A172 (cell line): ENCODE results near the gene ENO2. TPM values are rescaled to one million over a fixed set of nuclear protein-coding genes. Genes with fewer than 3 reads are reported as not detected.

Experiments
- DNase-seq: peaks from one replicate; pipeline ENCODE4 v3.0.0-alpha.2; 2015; ENCODE audit warnings: low spot score
- total RNA-seq: library from RNA; depleted of rRNA; stranded (reverse); fragments of >200 nt; shearing (Covaris generic); gene quantifications from 2 replicates; pipeline ENCODE4 v1.2.3, GENCODE V29; 2014; rRNA removed

The ENO2 gene
- total RNA-seq, 1 experiment from 2014 or later: 24.7 TPM

- no peak for DNase-seq
Measured at GRCh38 chr12:6960593-6961277, 46.4 kb downstream of the ENO2 start.

GRCh38 chr12:6961278-6961694 lies 46.9 kb downstream of the ENO2 start:
- no peak for DNase-seq

GRCh38 chr12:6961695-6962284 lies 47.4 kb downstream of the ENO2 start:
- peak; percentile 49 for DNase-seq

GRCh38 chr12:6962285-6963015 lies 48.1 kb downstream of the ENO2 start:
- DNase-seq: no peak

GRCh38 chr12:6963016-6963731 lies 48.8 kb downstream of the ENO2 start:
- DNase-seq: no peak

- DNase-seq: no peak
Measured at GRCh38 chr12:6963791-6964413, 49.5 kb downstream of the ENO2 start.

GRCh38 chr12:6964605-6965025 lies 50.2 kb downstream of the ENO2 start:
- DNase-seq: no peak

GRCh38 chr12:6965026-6965661 lies 50.8 kb downstream of the ENO2 start:
- peak; percentile 30 for DNase-seq

- no peak for DNase-seq
Measured at GRCh38 chr12:6965714-6966113, 51.3 kb downstream of the ENO2 start.

- DNase-seq: no peak
Measured at GRCh38 chr12:6966351-6966750, 52.0 kb downstream of the ENO2 start.

- no peak for DNase-seq
Measured at GRCh38 chr12:6967651-6968100, 53.3 kb downstream of the ENO2 start.

GRCh38 chr12:6968426-6968825 lies 54.0 kb downstream of the ENO2 start:
- DNase-seq: no peak

GRCh38 chr12:6970096-6970527 lies 55.7 kb downstream of the ENO2 start:
- no peak for DNase-seq

Other genes starting within 250 kb of the ENO2 start
- gene ZNF384, start 225.2 kb upstream of the ENO2 start, total RNA-seq: 6.4 and 9.2 TPM in 2 replicates
- 0.24 and 2.3 TPM in 2 replicates for gene PIANP, start 213.8 kb upstream of the ENO2 start, total RNA-seq
- 40.7 and 45.7 TPM in 2 replicates for gene COPS7A, start 190.5 kb upstream of the ENO2 start, total RNA-seq
- gene MLF2, start 161.4 kb upstream of the ENO2 start, total RNA-seq: 168 and 187 TPM in 2 replicates
- 86.8 and 166 TPM in 2 replicates for gene PTMS, start 148.2 kb upstream of the ENO2 start, total RNA-seq
- not detected in 2 replicates for gene LAG3, start 142.1 kb upstream of the ENO2 start, total RNA-seq
- not detected in 2 replicates for gene CD4, start 125.1 kb upstream of the ENO2 start, total RNA-seq
- 5.3 and 12.3 TPM in 2 replicates for gene GPR162, start 92.8 kb upstream of the ENO2 start, total RNA-seq
- 6.9 and 7.4 TPM in 2 replicates for gene P3H3, start 86.2 kb upstream of the ENO2 start, total RNA-seq
- 0.19 and 5.1 TPM in 2 replicates for gene GNB3, start 73.7 kb upstream of the ENO2 start, total RNA-seq
- 30.8 and 52.8 TPM in 2 replicates for gene CDCA3, start 63.3 kb upstream of the ENO2 start, total RNA-seq
- gene USP5, start 62.4 kb upstream of the ENO2 start, total RNA-seq: 87.3 and 104 TPM in 2 replicates
- 675 and 790 TPM in 2 replicates for gene TPI1, start 47.0 kb upstream of the ENO2 start, total RNA-seq
- 7.9 and 10.2 TPM in 2 replicates for gene SPSB2, start 41.3 kb upstream of the ENO2 start, total RNA-seq
- 8.3 and 14.4 TPM in 2 replicates for gene LRRC23, start 9.8 kb upstream of the ENO2 start, total RNA-seq
- gene ATN1, start 13.4 kb downstream of the ENO2 start, total RNA-seq: 3.1 and 6.6 TPM in 2 replicates
- not detected in 2 replicates for gene RNU7-1, start 29.2 kb downstream of the ENO2 start, total RNA-seq
- gene C12orf57, start 29.4 kb downstream of the ENO2 start, total RNA-seq: 1.8 TPM in 1 of 2 replicates, not detected in the other
- 0.31 and 0.48 TPM in 2 replicates for gene PTPN6, start 36.8 kb downstream of the ENO2 start, total RNA-seq
- gene PHB2, start 56.1 kb downstream of the ENO2 start, total RNA-seq: 172 and 183 TPM in 2 replicates
- 42.6 and 50.5 TPM in 2 replicates for gene EMG1, start 56.3 kb downstream of the ENO2 start, total RNA-seq
- gene LPCAT3, start 103.9 kb downstream of the ENO2 start, total RNA-seq: 9.2 and 14.7 TPM in 2 replicates
- 20.3 and 39.8 TPM in 2 replicates for gene C1S, start 146.1 kb downstream of the ENO2 start, total RNA-seq
- 10.7 and 16.0 TPM in 2 replicates for gene C1R, start 177.9 kb downstream of the ENO2 start, total RNA-seq
- 5.8 and 11.0 TPM in 2 replicates for gene C1RL, start 194.6 kb downstream of the ENO2 start, total RNA-seq
- gene RBP5, start 214.3 kb downstream of the ENO2 start, total RNA-seq: 0.31 TPM in 1 of 2 replicates, not detected in the other
- 8.5 and 15.6 TPM in 2 replicates for gene CLSTN3, start 215.8 kb downstream of the ENO2 start, total RNA-seq